Stimulated activated CD8-positive, alpha-beta memory T cell treated with anti-CD3 and anti-CD28 coated beads, Interleukin-4, amount 100 ng/mL, for 1 hour (primary cell): ENCODE data around the gene HECTD2.
"Not testable (repeated sequence)": the region's sequence is repeated elsewhere in the genome, so short reads cannot be mapped to it uniquely, and the experiment has no call there.

Source experiments
- DNase-seq, 2 donors: peaks; one replicate each; pipeline ENCODE4 v3.0.0-alpha.2; 2020; ENCODE audit warnings: low read depth in 2 of 2, low spot score in 1 of 2

Gene HECTD2

DNA sequence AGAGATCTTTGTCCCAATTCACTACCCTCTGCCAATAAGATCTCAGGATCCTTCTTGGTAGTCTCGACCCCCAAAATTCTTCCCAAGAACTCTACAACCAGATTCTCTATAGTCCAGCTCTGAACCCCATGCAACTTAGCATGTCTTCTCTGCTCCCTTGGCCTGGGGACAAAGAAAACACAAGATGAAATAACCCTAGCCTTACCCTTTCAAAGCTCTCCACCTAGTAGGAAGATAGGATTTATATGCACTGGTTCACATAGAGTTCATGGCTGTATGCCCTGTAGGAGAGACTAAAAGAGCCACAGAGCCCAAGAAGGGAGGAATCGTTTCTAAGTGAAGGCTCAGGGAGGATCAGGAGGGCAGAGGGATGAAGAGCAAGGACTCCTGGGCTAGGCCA, 126.6 kb downstream of the HECTD2 start:
- no peak for DNase-seq

GRCh38 chr10:91537614-91538383, 127.7 kb downstream of the HECTD2 start:
- no peak for DNase-seq

DNA sequence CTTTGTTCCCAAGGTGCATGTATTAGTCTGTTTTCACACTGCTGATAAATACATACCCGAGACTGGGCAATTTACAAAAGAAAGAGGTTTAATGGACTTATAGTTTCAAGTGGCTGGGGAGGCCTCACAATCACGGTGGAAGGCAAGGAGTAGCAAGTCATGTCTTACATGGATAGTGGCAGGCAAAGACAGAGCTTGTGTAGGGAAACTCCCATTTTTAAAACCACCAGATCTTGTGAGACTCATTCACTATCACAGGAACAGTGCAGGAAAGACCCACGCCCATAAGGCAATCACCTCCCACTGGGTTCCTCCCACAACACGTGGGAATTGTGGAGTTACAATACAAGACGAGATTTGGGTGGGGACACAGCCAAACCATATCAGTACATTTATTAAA, 129.8 kb downstream of the HECTD2 start:
- DNase-seq: no peak

DNA sequence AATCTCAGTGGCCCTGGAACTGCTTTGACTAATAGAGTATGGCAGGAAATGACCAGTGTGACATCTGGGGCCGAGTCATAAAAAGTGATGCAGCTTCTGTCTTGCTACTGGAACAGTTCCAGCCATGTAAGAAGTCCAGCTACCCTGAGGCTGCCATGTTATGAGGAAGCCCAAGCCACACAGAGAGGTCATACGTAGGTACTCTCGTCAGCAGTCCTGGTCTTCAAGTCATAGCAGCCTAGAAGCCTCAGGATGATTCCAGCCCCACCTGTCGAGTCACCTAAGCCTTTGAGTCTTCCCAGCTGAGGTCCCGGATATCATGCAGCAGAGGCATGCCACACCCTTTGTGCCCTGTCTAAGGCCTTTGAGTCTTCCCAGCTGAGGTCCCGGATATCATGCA, 130.6 kb downstream of the HECTD2 start:
- DNase-seq: no peak

DNA sequence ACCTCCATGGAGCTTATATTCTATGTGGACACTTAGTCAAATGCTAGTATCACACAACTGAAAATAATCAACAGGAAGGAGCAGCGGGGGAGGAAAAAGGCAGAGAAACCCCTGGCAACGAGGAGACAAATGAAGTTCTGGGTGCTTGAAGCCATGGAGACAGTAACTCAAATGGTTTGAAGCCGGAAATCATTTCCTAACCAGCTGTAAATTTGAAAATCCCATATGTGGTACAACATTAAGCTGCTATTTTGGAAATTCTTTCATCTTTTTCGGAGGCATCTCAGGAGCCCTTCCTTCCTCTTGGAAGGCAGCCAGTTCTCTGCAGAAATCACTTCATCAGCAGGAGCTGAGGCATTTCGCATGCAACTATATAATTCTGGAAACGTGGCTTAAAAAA, 131.3 kb downstream of the HECTD2 start:
- no peak for DNase-seq

DNA sequence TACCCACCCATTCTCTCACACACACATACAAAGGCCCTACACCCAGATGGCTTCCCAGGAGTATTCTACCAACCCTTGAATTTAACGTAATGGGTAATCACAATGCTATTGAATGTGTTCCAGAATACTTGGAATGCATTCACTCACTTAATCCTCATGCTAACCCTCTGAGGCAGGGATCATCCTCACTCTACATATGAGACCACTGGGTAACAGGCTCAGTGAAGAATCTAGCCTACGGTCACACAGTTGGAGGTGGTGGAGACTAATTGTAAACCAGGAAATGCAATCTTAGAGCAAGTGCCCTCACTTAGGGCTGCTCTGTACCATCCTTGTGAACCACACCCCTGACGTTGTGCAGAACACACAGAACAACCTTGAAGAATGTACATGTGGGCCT, 135.2 kb downstream of the HECTD2 start:
- DNase-seq: no peak

- no peak for DNase-seq
These were observed 135.7 kb downstream of the HECTD2 start for GRCh38 chr10:91545838-91546237.

DNA sequence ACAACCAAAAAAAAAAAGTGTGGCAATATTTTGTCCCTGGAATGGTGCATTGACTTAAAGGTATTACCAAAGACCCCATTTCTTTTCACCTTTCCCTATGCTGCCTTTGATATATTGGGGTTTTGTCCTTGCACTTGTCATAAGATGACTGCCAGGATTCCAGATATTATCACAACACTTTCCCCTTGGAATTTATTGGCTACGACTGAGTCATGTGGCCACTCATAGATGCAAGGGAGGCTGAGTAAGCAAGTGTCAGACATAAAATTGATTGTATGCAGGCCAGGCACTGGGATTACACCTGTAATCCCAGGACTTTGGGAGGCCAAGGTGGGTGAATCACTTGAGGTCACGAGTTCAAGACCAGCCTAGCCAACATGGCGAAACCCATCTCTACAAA, 139.1 kb downstream of the HECTD2 start:
- no peak for DNase-seq

- no peak for DNase-seq
These were observed 139.9 kb downstream of the HECTD2 start for GRCh38 chr10:91550021-91550420.

DNA sequence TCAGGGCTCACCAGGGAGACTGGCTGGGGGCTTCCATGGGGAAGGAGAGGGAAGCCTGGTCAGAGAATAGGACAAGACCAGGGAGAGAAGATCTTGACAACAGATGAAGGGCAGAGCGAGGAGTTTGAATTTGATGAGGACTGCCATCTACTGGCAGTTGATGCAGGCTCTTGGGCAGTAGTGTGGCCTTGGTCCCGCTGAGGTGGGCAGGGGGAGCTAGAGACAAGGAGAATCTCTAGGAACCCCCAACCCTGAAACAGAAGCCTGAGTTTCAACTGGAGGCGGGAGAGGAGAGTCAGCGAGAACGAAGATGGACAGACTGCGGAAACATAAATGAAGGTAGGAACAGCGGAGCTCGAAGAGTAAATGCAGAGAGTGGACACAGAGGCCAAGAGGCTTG, 141.7 kb downstream of the HECTD2 start:
- no peak for DNase-seq

- DNase-seq: no peak
These were observed 142.3 kb downstream of the HECTD2 start for GRCh38 chr10:91552274-91553095.

GRCh38 chr10:91555455-91555854, 145.3 kb downstream of the HECTD2 start:
- no peak for DNase-seq

DNA sequence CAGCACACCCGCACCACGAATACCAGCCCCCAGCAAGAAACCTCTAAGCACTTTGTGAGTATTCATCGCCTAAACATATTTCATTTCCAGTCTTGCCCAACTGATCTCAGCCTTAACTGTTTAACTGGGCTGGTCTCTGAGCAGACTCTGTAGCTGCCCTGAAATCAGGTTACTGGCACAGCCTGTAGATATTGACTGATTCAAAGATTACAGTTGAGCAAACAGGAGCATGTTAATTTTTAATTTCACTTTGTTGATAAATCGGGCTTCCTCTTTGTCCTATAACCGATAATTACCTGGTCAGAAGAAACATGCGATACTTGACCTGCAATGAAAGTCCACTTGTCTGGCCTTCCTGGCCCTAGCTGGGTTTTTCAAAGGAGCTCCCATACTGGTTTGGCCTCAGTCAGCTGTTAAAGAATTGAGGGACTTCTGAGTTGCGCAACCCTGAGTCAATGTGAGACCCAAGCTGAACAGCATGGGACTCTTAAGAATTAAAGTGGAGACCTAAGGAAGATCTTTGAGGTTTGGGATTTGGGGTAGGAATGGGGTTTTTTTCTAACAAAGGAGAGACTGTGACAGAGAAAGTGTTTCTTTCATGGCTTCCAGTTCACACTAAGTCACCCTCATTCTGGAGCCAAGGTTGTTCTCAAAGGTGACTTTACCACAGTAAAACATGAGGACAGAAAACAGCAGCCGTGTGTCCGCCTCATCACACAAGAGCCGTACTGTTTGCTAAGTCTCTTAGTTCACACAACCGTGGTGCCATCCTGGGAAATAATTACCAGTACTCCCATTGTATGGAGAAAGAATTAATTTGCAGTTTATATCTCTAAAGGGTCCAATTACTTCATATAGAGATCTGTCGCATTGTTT, 146.8 kb downstream of the HECTD2 start:
- no peak for DNase-seq

DNA sequence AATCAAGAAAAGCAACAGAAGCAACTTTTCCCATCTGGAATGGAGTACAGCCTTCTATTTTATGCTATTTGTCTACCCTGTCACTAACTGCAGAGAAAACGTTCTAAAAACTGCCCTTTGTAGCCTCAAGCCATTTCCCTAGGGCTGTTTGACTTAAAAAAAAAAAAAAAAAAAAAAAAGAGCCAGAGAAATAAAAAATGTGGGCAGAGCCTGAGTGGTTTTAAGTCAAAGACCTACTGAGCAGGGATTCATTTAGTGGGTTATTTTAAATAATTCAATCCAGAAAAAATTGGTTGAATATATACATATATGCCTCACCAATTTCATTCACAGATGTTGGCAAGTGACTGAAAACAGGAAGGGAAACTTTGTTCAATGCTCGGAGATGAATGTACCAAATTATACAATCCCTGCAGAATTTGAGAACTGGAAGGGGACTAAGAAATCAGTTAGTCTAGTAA, 147.5 kb downstream of the HECTD2 start:
- no peak for DNase-seq

- no peak for DNase-seq
These were observed 148.3 kb downstream of the HECTD2 start for GRCh38 chr10:91558473-91558872.

GRCh38 chr10:91559169-91559568, 149.0 kb downstream of the HECTD2 start:
- no peak for DNase-seq

DNA sequence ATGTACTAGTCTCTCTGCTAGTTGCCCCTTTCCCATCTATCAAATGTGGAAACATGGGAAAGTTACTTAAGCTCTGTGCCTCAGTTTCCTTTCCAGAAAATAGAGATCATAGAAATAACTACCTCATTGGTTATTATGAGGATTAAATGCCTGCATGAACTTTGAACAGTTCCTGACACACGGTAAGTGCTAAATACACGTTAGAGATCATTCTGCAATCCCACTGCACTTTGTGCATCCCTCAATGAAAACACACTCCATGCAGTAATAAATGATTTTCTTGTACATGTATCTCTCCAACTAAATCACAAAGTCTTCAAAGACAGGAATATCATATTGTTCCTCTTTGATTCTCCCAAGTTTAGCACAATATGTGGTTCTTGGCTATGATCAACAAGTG, 149.6 kb downstream of the HECTD2 start:
- DNase-seq: no peak

- not testable (repeated sequence) for DNase-seq
These were observed 150.7 kb downstream of the HECTD2 start for GRCh38 chr10:91560827-91561226.

DNA sequence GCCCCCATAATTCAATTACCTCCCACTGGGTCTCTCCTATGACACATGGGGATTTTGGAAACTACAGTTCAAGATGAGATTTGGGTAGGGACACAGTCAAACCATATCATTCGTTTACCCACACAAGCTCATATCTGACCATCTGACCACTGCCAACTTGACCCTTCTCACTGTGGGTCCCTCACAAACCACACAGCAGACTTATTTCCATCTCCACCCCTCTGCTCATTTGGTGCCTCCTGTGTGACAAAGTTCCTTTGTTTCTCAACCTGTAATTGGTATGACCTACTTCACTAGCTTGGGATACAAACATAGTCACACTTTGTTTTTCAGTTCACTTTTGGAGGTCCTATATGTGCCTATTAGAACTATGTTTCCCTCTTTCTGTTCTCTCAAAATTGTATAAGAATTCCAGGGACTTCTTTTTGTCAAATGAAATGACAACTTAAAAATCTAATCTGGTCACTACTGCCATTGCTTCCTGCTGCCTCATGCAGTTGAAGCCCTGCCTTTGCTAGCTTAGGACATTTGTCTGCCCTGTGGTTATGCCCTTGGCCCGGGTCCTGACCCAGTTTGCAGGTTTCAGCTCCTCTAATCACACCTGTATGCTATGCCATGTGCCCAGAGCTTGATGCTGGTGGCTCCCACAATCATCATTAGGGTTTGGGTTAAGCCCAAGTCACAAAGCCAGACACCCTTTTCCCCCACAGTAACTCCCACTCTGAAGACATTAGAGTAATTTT, 152.9 kb downstream of the HECTD2 start:
- no peak for DNase-seq

GRCh38 chr10:91564026-91564425, 153.9 kb downstream of the HECTD2 start:
- DNase-seq: no peak
